ENCODE measurements around the gene WNT11.

Gene WNT11

DNA sequence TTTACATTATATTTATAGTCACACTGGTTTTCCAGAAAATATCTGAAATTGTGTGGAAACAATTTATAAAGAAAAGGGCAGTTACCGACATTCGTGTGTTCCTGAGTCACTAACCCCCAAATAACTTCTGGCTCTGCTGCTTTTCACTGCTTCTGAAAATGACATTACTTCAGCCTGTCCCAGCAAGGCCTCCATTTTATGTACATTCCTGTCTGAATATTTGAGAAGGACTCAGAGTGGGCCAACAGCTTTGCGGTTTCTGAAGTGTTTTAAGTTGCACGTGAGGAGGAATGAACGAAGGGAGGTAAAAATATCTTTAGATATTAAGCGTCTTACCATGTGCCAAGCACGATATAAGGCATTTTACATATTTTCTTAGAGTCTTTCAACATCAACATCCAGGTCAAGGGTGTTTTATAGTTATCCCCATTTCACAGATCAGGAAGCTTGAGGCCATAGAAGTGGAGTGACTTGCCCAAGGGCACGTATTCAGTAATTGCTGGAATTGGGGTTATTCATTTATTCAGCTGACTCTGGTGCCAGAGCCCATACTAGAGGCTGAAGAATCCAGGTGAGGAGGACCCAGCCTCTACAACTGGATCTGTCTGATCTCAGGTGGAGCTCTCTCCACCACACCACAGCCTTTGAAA, 30.8 kb upstream of the WNT11 start:
- DNase-seq: no peak

DNA sequence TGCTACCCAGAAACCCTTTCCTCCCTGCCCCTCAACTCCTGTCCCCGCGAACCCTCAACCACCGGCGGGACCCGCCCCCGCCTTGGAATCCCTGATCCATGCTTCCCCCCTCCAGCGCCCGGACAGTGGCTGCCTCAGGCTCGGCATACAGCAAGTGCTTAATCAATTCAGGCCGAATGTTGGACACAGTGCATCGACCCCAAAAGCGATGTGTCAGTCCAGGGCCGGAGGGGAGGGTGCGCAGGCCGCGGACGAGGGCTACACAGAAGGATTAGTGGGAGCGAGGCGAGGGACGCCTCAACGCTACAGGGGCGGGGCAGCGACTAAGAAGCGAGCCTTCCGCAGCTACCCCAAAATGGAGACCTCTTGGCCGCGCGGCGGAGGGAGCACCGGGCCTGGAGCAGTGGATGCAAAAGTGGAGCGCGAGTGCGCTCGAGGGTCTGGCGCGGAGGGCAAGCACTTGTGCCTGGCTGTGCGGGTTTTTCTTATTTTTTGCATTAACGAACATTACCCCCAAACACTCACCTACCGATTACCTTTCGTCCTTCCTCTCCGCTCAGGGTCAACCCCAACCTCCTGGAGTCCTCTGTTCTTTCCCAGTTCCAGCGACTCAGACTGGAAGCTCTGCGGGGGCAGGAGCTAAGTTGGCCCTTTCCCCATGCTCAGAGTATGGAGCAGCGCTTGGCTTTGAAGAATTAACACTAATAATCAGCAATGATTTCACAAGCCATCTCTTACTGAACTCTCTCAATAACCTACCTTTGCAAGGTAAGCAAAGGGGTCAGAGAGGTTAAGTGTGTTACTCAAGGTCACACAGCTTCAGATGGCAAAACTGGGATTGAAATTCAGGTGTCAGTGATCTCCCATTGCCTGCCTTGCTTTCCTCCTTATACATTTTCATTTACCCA, 30.0 kb upstream of the WNT11 start:
- no peak for DNase-seq

DNA sequence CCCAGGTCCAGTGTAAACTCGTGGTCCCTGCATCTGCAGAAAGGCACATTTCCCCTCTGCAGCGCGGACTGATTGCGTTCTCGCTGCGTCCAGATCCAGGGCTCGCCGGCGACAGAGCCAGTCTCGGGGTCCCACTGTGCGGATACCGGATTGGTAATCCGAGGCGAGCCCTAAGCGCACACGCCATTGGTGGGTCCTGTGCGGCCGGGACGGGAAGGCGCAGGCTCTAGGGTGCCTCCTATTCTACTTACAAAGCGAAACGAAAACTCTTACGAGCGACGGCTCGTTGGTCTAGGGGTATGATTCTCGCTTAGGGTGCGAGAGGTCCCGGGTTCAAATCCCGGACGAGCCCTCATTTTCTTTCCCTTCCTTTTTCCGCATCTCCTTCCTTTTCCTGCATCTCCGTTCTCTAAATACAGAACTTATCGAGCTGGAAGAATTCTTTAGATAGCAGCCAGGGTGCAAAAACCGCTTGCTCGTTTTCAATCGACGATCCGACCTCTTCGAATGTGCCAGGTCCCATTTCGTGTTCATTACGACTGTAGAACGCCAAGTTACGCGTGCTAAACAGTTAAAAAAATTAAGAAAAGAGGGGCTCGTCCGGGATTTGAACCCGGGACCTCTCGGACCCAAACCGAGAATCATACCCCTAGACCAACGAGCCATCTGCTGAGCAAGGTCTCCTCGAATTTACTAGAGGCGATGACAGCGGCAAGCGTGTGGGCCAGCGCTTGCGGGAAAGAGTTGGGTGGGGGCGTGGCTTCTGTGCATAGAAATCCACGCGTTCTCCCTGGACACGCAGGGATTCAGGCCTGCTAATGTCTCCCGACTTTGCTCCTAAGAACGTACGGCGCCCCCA, 29.2 kb upstream of the WNT11 start:
- peak; percentile 88 for DNase-seq

DNA sequence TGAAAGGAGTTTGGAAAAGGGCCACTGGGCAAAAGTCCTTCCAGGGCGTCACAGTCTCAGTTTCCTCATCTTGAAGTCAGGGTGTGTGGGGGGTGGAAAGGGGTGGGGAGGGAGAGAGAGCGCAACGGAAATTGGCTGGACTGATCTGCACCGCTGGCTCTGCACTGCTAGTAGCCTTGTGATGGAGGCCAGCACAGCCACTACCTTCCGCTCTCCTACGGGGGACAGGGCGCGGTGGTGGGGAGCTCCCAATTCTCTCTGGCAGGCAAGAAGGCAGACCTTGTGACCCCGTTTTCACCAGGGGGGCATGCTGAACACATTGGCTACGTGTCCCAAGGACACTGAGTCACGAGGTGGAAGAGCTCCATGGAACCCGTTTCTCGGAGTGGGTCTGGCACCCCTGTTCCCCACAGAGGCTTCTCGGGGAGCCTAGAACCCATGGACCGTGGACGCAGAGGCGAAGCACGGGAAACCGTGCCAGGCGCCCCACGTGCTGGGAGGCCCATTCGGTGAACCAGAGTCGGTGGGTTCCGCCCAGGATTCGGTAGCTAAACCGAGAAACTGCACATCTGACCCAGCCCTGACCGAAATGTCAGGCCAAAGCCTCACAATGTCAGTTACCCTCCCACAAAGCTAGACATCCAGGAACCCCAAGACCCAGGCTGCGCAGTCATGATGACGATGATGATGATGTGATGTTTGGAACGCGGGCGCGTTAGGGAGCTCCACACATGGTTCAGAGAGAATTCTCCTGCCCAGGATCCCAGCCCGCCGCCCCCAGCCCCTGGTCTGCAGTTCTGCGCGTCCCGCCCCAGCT, 28.3 kb upstream of the WNT11 start:
- peak; percentile 12 for DNase-seq

DNA sequence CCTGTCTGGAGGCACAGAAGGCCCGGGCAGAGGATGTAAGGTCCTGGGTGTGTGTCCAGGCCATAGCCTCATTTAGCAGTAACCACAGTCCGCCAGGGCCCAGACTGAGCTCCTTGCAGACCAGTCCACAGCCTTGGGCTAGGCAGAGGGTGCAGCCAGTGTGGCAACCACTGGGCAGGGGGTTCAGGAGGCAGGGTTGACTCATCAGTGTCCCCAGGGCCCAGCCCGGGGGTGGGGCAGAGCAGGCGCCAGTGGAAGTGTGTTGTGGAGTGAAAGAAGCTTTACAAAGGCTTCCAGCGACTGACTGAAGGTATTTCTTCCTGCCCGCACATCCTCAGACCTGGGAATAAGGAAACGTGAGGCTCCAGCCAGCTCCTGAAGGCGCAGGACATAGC, 27.7 kb upstream of the WNT11 start:
- DNase-seq: no peak

DNA sequence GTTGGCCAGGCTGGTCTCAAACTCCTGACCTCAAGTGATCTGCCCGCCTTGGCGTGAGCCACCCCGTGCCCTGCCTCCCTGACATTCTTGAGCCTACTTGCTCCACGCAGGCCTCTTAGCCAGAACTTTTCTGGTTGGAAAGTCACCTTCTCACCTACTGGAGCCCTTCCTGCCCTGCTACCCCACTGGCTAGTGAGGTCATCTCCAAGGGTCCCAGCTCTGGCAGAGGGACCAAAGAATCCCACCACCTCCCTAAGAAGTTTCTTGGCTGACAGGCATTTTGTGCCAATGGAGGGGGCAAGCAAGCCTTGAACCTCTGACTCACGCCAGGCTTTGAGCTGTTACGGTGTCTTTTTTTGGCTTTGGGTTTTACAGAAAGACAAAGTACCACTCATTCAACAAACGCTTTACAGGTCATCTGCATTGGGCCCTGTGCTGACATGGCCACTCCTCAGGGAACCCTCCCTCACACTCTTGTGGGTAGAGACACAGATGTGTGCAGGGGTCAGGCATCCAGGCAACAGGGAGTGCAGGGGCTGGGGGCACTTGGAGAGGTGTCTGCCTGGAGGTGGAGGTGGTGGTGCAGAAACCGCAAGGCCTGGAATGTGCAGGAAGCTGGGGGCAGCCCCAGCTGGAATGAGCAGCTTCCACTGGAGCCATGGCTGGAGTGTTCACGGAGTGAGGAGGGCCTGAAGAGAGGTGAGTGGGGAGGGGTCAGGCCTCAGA, 27.1 kb upstream of the WNT11 start:
- no peak for DNase-seq

DNA sequence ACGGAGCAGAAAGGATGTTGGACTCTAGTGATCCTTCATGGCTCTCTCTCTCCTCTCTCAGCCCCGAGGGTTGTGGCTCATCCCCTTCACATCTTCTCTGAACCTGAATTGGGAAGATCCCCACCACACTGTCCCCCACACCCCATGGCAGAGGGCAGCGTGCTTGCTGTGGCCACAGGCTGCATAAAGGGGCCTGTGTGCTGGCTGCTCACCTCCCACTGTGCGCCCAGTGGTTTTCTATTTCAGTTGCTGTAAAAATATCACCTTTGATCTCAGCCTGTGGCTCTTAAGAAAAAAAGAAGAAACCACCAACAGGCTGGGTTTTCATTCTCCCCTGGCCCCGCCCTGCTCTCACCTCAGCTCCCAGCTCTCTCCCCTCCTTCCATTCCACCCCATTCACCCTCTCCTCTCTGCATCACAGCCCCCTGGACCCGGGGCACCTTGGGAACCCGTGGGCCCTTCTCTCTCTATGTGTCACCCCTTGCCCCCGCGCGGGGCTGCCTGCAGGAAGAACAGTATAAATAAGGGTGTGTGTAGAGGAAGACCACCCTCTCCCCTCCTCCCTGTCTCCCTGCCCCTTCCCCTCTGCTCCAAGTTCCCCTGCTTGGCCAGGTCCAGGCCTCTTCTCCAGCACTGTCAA, 25.8 kb upstream of the WNT11 start:
- DNase-seq: no peak

DNA sequence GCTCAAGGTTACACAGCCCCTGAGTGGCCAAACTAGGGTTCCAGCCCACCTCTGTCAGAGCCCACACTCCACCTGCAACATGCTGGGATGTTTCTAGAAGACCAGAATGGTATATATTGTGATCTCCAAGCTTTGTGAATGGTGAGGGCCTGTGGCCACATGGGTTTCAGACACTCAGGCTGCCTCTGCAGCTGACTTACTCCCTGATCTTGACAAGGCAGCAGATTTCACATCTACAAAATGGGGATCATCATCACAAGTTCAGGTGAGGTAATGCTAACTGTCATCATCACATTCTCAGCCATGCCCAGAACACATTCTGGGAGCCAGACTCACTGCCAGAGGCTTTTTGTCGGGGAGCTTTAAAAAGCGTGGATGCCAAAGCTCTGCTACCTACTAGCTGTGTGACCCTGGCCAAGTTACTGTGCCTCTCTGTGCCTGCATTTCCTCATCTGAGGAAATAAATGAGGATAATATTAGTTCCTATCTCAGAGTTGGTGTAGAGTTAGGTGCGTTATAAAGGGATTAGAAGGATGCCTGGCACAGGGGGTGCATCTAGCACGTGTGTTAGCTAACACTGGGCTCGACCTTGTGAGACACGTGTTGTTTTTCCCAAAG, 24.9 kb upstream of the WNT11 start:
- no peak for DNase-seq

DNA sequence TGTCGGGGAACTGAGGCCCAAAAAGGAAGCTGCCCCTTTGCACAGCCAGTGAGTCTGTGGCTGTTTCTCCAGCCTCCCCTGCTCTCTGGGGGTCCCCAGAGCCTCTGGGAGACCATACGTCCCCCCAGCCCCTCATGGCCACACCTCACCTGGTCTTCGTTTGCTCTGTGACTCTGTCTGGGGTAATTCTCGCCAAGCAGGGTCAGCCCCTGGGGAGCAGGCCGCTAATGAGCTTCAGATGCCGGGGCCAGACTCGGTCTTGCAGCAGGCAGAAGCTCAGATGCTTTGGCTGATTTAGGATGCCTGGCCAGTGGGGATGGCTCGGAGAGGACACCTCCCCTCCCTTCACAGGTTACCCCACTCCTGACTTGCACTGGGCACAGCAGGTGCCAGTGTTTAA, 24.1 kb upstream of the WNT11 start:
- no peak for DNase-seq

DNA sequence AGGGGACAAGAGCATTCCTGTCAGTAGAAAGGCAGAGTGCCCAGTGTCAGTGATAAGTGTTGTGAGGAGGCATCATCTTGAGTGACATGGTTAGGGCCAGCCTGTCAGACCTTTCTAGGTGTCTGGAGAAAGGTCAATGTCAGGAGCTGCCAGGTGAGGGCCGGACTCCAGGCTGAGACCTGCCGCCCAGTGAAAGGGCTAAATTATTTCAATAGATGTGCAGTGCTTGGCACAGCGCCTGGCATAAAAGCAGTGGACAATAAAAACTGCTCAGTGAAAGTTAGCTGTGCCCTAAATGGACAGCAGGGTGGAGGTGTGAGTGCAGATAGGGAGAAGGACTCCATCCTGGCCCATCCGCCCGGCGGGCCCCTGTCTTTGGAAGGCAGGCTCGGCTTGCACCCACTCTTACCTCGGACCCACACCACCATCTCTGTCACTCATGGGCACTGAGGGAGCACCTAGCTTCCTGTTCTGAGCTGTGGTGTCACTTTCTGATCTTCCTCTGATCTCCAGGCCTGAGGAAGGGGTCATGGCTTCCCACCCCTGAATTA, 23.5 kb upstream of the WNT11 start:
- DNase-seq: no peak

DNA sequence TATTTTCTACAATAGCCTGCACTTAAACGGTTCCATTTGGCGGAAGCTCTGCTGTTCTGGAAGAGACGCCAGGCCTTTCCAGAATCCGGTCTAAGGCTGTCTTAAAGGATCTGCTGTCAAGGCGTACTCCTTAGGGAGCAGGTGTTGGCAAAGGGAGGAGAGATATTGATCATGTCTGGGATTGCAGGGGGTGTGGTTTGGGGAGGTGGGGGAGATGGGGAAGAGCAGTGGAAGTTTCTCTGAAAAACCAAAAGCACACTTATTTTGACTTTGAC, 22.5 kb upstream of the WNT11 start:
- no peak for DNase-seq

DNA sequence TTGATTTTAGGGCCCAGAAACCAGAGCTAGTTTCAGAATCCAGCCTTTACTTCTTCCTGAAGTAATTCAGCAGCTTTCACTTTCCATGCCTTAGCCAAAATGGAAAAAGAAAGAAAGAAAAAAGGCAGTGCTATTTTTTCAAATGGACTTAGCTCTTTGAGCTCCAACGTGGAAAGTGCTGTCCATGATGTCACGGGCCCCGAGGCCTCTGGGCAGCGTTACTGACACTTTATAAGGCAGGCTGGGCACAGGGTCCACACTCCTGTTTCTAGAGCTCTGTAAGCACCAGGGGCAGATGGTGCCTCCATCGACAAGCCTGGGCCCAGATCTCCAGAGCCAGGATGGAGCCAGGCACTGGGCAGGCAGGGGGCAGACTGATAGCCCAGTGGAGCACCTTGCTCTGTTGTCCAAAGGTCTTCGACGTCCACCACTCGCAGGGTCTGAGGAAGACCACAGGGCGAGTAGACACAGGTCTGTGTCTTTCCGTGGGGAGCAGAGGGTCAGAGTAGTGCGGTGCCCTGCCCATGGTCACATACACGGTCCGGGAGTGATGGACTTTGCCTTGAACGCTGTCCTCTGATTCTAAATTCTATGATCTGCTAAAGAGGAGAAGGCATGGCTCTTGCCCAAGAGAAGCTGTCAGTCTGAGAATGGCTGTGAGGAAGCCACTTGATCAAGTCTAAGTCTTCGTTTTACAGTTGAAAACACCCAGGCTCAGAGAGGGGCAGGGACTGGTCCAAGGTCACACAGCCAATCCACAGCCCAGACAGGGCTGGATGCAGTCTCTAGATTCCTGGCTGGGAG, 22.0 kb upstream of the WNT11 start:
- no peak for DNase-seq

DNA sequence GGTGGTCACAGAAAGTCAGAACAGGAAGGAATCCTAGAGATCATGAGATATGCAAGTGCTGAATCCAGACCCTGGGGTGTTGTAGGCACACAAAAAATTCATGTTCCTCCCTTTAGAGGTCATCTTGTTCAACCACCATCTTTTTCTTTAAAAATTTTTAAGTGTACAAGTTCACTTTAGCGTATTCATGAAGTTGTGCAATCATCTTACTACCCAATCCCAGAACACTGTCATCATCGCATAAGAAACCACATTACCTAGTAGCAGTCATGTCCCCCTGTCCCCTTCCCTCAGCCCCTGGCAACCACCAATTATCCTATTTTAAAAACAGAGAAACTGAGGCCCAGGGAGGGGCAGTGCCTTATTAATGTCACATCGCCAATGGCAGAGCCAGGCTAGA, 20.3 kb upstream of the WNT11 start:
- DNase-seq: no peak

DNA sequence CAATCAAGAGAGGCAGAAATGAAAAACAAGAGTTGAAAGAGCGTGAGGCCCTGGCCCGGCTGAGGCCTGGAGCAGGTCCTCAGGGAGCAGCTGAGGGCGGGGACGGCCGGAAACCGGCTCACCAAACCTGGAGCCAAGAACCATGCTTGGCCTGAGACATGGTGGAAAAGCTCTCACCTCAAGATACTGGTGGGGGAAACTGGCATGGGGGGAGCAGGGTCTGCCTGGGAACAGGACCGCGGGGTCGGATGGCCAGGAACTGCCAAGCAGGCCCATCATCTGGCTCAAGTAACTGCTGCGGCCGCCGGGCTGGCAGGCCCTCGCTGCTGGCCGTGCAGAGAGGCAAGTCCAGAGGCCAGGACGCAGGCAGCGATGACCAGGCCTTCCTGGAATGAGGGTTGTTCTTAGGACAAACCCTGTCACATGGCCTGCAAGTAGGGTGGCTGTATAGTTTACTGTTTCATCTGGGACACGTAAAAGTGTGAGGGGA, 18.9 kb upstream of the WNT11 start:
- DNase-seq: no peak

DNA sequence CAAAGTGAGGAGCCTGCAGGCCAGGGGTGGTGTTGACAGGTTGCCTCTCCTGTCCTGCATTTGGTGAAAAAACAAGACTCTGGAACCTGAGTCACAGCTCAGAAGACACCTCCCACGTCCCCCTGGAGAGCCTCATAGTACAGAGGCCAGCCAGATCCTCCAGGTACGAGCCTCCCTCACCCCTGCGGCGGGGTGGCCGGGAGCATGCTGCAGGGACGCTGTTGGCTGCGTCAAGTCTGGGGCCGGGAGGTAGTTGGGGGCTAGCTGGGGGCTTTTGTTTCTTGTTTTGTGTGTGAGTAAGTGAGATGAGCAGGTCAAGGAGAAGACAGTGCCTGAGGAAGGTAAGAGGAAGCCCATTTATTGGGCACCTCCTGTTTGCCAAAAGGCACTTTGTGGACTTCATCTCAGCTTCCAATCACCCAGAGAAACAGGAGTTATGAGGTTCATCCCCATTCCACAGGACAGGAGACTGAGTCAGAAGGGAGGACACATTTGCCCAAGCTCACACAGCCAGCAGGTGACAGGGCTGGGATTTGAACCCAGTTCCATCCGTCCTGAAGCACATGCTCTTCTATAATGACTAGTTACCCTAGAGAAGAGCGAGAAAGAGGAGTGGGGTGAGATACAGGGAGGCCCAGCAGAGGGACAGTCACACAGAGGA, 18.3 kb upstream of the WNT11 start:
- no peak for DNase-seq

DNA sequence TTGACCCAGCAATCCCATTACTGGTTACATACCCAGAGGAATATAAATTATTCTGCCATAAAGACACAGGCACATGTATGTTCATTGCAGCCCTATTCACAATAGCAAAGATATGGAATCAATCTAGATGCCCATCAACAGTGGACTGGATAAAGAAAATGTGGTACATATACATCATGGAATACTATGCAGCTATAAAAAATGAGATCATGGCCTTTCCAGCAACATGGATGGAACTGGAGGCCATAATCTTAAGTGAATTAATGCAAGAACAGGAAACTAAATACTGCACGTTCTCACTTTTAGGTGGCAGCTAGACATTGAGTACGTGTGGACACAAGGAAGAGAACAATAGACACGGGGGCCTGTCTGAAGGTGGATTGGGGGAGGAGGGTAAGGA, 15.1 kb upstream of the WNT11 start:
- no peak for DNase-seq

DNA sequence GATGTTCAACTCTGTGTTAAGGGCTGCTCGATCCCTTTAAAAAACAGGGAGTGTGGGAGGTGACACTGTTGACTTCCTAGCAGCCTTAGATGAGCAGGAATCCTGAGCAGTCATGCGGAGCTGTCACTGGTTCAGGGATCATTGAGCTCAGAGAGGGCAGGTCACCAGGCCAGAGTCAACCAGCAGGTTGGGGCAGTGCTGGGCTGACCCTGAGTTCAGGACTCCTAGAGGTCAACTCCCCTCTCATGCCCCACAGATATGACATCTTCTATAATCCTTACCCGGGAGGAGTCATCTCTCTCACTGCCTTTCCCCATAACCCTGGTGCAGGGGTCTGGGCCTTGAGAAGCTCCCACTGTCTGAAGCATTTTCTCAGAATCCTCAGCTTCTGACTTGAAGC, 12.9 kb upstream of the WNT11 start:
- DNase-seq: no peak

DNA sequence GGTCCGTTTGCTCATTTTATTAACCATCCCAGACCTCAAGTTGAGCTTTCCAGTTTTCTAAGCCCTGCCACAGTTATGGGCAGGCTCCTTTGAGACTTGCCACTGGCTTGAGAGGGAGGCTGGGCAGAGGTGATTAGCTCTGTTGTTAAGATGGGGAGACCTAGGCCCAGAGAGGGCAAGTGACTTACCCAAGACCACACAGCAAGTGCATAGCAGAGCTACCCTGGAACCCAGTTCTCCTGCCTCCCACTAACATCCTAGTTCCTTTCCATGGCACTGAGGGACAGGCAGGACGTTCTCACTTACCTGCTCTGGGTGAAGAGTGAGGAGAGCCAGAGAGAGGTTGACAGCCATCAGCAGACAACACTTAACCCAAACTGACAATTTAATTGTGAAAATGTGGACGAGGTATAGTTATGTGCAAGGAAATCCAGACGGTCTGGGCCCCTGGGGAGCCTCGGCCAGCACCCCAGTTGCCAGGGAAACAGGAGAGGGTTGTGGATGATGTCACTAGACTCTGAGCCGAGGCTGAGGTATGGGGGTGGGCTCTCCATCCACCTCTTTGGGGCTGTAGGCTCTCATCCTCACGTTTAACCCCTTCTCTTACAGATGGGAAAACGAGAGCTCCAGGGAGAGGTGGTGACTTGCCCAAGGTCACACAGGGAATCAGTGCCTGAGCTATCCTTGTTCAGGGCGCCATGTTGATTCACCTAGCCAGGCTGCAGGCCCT, 12.3 kb upstream of the WNT11 start:
- DNase-seq: no peak

Measured in activated CD4-positive, alpha-beta T cell treated with anti-CD3 and anti-CD28 coated beads for 1 hour (primary cell).